ENCODE data around the gene ATG13.

Gene ATG13

GRCh38 chr11:46618837-46619236, 1.5 kb downstream of the ATG13 start:
- DNase-seq (ENCODE audit: low read depth) = no peak
- H3K4me3 ChIP-seq (ENCODE audit: low read length) = peak overlapping the region; percentile 100
- no peak for TF ChIP-seq CTCF (conservative IDR thresholded peaks at IDR 0.05; ENCODE audit: low read length)

GRCh38 chr11:46625406-46625805, 8.1 kb downstream of the ATG13 start:
- TF ChIP-seq CTCF (conservative IDR thresholded peaks at IDR 0.05; ENCODE audit: low read length) = no peak
- H3K4me3 ChIP-seq (ENCODE audit: low read length) = no peak overlapping the region
- no peak for DNase-seq (ENCODE audit: low read depth)

- DNase-seq (ENCODE audit: low read depth) = no peak
- no peak for TF ChIP-seq CTCF (conservative IDR thresholded peaks at IDR 0.05; ENCODE audit: low read length)
- H3K4me3 ChIP-seq (ENCODE audit: low read length) = no peak overlapping the region
Observed at GRCh38 chr11:46628961-46629360, 11.6 kb downstream of the ATG13 start.

- H3K4me3 ChIP-seq (ENCODE audit: low read length) = no peak overlapping the region
- no peak for DNase-seq (ENCODE audit: low read depth)
- no peak for TF ChIP-seq CTCF (conservative IDR thresholded peaks at IDR 0.05; ENCODE audit: low read length)
Observed at GRCh38 chr11:46630237-46630636, 12.9 kb downstream of the ATG13 start.

- H3K4me3 ChIP-seq (ENCODE audit: low read length) = no peak overlapping the region
- no peak for TF ChIP-seq CTCF (conservative IDR thresholded peaks at IDR 0.05; ENCODE audit: low read length)
- DNase-seq (ENCODE audit: low read depth) = no peak
Observed at GRCh38 chr11:46631676-46632075, 14.3 kb downstream of the ATG13 start.

GRCh38 chr11:46632502-46632901, 15.1 kb downstream of the ATG13 start:
- DNase-seq (ENCODE audit: low read depth) = no peak
- no peak overlapping the region for H3K4me3 ChIP-seq (ENCODE audit: low read length)
- TF ChIP-seq CTCF (conservative IDR thresholded peaks at IDR 0.05; ENCODE audit: low read length) = no peak

GRCh38 chr11:46633291-46634217, 16.2 kb downstream of the ATG13 start:
- no peak overlapping the region for H3K4me3 ChIP-seq (ENCODE audit: low read length)
- no peak for TF ChIP-seq CTCF (conservative IDR thresholded peaks at IDR 0.05; ENCODE audit: low read length)
- no peak for DNase-seq (ENCODE audit: low read depth)
